Measurements from ENCODE around the gene PAPOLB.

PAPOLB gene

DNA sequence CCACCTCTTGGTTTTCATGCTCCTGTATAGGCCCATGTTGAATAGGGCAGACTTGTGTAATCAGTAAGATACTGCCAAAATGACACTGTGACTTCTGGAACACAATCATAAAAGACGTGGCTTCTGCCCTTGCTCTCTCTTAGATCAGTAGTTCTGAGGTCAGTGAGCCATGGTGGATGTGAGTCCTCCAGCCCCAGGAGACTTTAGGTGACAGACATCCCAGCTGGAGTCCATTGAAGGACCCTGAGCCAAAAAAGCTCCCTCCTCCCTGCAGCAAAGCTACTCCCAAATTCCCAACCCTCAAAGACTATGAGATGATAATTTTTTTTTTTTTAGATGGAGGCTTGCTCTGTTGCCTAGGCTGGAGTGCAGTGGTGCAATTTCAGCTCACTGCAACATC is 24.8 kb upstream of the PAPOLB start:
- POLR2A ChIA-PET, result no interaction called here
- TF ChIP-seq SUZ12 (IDR thresholded peaks at IDR 0.05), result no peak
- TF ChIP-seq FOXA1 (IDR thresholded peaks at IDR 0.05), result no peak
- no peak for TF ChIP-seq SP1 (IDR thresholded peaks at IDR 0.05)
- TF ChIP-seq ZNF384 (IDR thresholded peaks at IDR 0.05), result no peak
- TF ChIP-seq LEF1 (IDR thresholded peaks at IDR 0.05; ENCODE audit: borderline replicate concordance), result no peak
- TF ChIP-seq L3MBTL2 (conservative IDR thresholded peaks at IDR 0.05), result no peak
- DNase-seq (ENCODE audit: extremely low spot score), result no peak
- CTCF ChIA-PET, result no interaction called here

DNA sequence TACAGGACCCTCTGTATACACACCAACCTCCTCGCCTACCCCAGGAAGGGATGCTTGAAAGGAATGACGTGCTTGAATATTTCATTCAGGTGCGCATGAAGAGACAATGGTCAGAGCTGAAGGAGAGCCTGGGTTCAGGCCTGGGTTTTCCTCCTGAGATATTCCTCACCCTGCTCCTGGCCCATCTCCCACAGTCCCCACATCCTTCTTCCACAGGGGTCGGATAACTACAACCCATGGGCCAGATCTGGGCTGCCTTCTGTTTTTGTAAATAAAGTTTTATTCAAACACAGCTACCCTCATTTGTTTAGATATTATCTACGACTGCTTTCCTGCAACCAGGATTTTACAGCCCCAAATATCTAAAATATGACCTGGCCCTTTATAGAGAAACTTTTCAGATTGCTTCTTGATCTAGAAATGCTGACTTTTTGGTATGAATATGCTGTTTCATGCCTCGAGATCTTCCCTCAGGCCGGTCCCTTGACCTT is 23.5 kb upstream of the PAPOLB start:
- no peak for DNase-seq (ENCODE audit: extremely low spot score)
- ChIA-PET POLR2A (no interaction called here), CTCF (interaction anchor here (1.0 kb wide), 1 partner anchor 56 kb away, joined by 3 read pairs; no protein-coding TSS in a partner anchor)
- TF ChIP-seq SUZ12 (IDR thresholded peaks at IDR 0.05), result no peak
- TF ChIP-seq TARDBP (IDR thresholded peaks at IDR 0.05), result no peak
- TF ChIP-seq ARNT (IDR thresholded peaks at IDR 0.05), result no peak
- TF ChIP-seq LEF1 (IDR thresholded peaks at IDR 0.05; ENCODE audit: borderline replicate concordance), result no peak
- no peak for TF ChIP-seq FOXA1 (IDR thresholded peaks at IDR 0.05)
- TF ChIP-seq FOXK2 (IDR thresholded peaks at IDR 0.05), result no peak
- TF ChIP-seq NFRKB (IDR thresholded peaks at IDR 0.05), result no peak
- TF ChIP-seq, protein P1, sequence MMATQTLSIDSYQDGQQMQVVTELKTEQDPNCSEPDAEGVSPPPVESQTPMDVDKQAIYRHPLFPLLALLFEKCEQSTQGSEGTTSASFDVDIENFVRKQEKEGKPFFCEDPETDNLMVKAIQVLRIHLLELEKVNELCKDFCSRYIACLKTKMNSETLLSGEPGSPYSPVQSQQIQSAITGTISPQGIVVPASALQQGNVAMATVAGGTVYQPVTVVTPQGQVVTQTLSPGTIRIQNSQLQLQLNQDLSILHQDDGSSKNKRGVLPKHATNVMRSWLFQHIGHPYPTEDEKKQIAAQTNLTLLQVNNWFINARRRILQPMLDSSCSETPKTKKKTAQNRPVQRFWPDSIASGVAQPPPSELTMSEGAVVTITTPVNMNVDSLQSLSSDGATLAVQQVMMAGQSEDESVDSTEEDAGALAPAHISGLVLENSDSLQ (IDR thresholded peaks at IDR 0.05), result no peak
- TF ChIP-seq CTBP1 (IDR thresholded peaks at IDR 0.05; ENCODE audit: borderline replicate concordance), result no peak
- no peak for TF ChIP-seq SP1 (IDR thresholded peaks at IDR 0.05)
- no peak for TF ChIP-seq FOXM1 (IDR thresholded peaks at IDR 0.05; ENCODE audit: borderline replicate concordance)
- TF ChIP-seq BHLHE40 (IDR thresholded peaks at IDR 0.05; ENCODE audit: borderline replicate concordance), result no peak

DNA sequence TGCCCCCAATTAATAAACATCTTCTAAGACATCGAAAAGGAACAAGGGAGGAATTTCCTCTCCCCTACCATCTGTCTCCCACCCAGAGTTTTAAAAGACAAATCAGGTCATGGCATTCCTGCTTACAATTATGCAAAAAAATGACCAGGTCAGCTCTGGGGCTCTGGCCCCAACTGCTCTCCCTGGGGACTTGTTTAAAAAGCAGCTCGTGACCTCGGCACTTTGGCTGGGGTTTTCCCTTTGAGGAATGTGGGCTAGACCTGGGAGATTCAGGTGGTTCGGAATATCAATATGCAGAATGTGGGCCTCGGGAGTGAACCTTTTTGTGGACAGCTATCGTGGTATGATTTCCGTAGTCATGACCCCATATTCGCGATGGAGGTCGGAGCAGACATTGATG is 22.3 kb upstream of the PAPOLB start:
- CTCF ChIA-PET, result interaction anchor here (0.6 to 1.3 kb wide), 6 partner anchors 34 to 203 kb away, joined by 3 to 7 read pairs (median 3); no protein-coding TSS in a partner anchor
- POLR2A ChIA-PET, result no interaction called here
- TF ChIP-seq ZNF384 (IDR thresholded peaks at IDR 0.05) (no peak), ARNT (IDR thresholded peaks at IDR 0.05) (no peak), CTBP1 (IDR thresholded peaks at IDR 0.05; ENCODE audit: borderline replicate concordance) (no peak), TARDBP (IDR thresholded peaks at IDR 0.05) (no peak), FOXA1 (IDR thresholded peaks at IDR 0.05) (no peak), SP1 (IDR thresholded peaks at IDR 0.05) (no peak), LEF1 (IDR thresholded peaks at IDR 0.05; ENCODE audit: borderline replicate concordance) (no peak), L3MBTL2 (conservative IDR thresholded peaks at IDR 0.05) (no peak), FOXK2 (IDR thresholded peaks at IDR 0.05) (no peak), BHLHE40 (IDR thresholded peaks at IDR 0.05; ENCODE audit: borderline replicate concordance) (no peak), HDGF (IDR thresholded peaks at IDR 0.05; ENCODE audit: borderline replicate concordance) (no peak), ELF4 (IDR thresholded peaks at IDR 0.05) (no peak)
- TF ChIP-seq, protein P1 (IDR thresholded peaks at IDR 0.05), result no peak
- DNase-seq (ENCODE audit: extremely low spot score), result no peak

DNA sequence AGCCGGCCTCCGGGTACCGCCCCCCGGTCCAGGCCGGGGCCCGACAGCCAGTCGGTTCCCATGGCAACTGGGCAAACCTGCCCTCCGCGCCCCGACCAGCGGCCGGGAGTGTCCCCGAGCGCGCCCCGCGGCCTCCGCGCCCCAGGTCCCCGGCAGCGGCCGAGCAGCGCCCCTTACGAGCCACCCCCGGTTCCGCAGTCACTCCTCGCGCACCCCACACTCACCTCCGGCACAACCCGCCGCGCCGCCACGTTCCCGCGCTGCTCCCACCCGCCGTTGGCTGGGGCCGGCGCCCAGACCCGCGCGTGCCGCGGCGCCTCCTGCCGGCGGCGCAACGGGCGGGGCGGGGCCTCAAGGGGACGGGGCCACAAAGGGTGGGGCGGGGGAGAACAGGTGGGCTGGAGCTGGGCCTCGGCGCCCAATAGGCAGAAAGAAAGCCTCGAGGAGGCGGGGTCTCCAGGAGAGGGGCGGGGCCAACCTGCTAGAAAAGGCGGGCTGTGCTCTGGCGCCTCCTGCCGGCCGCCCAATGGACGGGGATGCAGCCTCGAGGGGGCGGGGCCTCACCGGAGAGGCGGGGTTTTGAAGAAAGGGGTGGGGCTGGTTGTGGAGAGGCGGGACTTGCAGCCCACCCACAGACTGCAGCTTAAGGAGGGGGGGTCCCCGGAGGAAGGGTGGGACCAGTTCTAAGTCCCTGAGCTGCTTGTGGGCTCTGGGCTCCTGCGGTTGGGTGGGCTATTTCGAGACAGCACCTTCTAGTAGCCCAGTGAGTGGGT is 21.7 kb upstream of the PAPOLB start, which contains the start of gene RADIL:
RADIL (minus strand) TSS at position 345 of the 773 bp plus-strand sequence. CDS start 5,577 bp downstream, outside the sequence.
- DNase-seq (ENCODE audit: extremely low spot score), result peak; percentile 99
- POLR2A ChIA-PET, result interaction anchor here (1.2 kb wide), 2 partner anchors 50 to 85 kb away, joined by 3 read pairs; no protein-coding TSS in a partner anchor
- TF ChIP-seq CTBP1 (IDR thresholded peaks at IDR 0.05; ENCODE audit: borderline replicate concordance) (no peak), SP1 (IDR thresholded peaks at IDR 0.05) (peak; percentile 46; the same call in 1 of the 2 replicates), ARNT (IDR thresholded peaks at IDR 0.05) (0 out of 2 replicates have a peak, but pooled peaks have one; percentile 35)
- CTCF ChIA-PET, result interaction anchor here (0.6 to 1.3 kb wide), 14 partner anchors 9 to 270 kb away, joined by 3 to 7 read pairs (median 3); no protein-coding TSS in a partner anchor

DNA sequence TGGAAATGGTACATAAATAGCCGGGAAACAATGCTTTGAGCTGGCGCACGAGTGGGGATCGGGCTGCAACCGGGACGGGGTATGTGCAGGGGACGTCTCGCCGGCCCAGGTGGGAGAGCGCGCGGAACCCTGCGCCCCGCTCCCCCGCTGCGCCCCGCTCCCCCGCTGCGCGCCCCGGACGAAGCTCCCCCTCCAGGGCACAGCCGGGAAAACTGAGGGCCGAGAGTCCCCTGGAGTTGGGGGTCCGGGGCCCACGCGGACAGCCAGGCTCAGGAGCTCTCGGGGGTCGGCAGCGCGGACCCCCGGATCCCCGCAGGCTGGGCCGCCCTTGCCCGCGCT is 21.2 kb upstream of the PAPOLB start:
- TF ChIP-seq FOXK2 (IDR thresholded peaks at IDR 0.05) (no peak), ELF4 (IDR thresholded peaks at IDR 0.05) (no peak), CTBP1 (IDR thresholded peaks at IDR 0.05; ENCODE audit: borderline replicate concordance) (no peak), FOXA1 (IDR thresholded peaks at IDR 0.05) (no peak), FOXM1 (IDR thresholded peaks at IDR 0.05; ENCODE audit: borderline replicate concordance) (no peak), TARDBP (IDR thresholded peaks at IDR 0.05) (no peak), ARNT (IDR thresholded peaks at IDR 0.05) (no peak), BHLHE40 (IDR thresholded peaks at IDR 0.05; ENCODE audit: borderline replicate concordance) (no peak), SUZ12 (IDR thresholded peaks at IDR 0.05) (no peak), SP1 (IDR thresholded peaks at IDR 0.05) (no peak), LEF1 (IDR thresholded peaks at IDR 0.05; ENCODE audit: borderline replicate concordance) (no peak), NFRKB (IDR thresholded peaks at IDR 0.05) (no peak), HDGF (IDR thresholded peaks at IDR 0.05; ENCODE audit: borderline replicate concordance) (no peak), ZNF384 (IDR thresholded peaks at IDR 0.05) (no peak), L3MBTL2 (conservative IDR thresholded peaks at IDR 0.05) (no peak)
- TF ChIP-seq, protein P1 (IDR thresholded peaks at IDR 0.05), result no peak
- POLR2A ChIA-PET, result interaction anchor here (0.8 to 1.2 kb wide), 3 partner anchors 9 to 85 kb away, joined by 3 read pairs; no protein-coding TSS in a partner anchor
- CTCF ChIA-PET, result interaction anchor here (0.6 to 1.3 kb wide), 11 partner anchors 9 to 269 kb away, joined by 3 to 7 read pairs (median 3); no protein-coding TSS in a partner anchor
- DNase-seq (ENCODE audit: extremely low spot score), result no peak
